OCI-LY7 (cell line): ENCODE data around the gene NOS3.

ENCODE experiments used
- EZH2phosphoT487 ChIP-seq: fragments of 200-600 bp; sonication (generic); IDR thresholded peaks from 2 replicates; pipeline ENCODE4 v1.6.1; 2018; ENCODE audit warnings: low read depth, borderline replicate concordance, mild to moderate bottlenecking, mixed run types, antibody characterized with exemption, low read length, moderate library complexity, mixed read lengths
- TF ChIP-seq, protein P1 (sequence below): fragments of 200-600 bp; sonication (generic); conservative IDR thresholded peaks from 2 replicates; pipeline ENCODE4 v1.5.1; 2014; ENCODE audit warnings: mild to moderate bottlenecking, antibody characterized with exemption, low read length, moderate library complexity, mixed read lengths

DNA sequence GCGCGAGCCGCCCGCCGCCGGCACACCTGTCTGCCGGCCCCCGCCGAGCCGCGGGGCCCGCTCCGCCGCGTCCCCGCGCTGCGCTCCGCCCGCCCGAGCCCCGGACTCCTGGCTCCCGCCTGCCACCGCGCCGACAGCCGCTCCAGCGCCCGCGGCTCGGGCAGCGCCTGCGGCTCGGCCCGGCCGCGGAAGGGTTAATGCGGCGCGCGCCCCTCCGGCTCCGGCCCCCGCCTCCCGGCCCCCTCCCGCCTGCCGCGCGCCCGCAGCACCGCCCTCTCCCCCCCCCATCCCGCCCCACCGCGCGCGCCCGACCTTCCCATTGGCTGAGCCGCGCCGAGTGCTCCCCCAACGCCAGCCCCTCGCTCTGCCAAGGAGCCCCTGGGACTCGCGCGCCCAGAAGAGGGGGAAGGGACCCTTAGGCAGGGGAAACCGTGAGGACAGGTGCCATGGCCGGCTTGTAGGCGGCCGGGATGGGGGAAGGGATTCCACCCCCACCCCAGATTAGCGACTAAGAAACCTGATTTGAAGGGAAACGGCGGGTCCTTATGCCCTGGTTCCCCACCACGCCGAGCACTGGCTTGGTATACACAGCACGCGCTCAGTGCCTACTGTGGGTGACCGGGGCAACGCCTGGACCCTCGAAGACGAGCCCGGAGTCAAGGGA is 12.6 kb upstream of the NOS3 start, which contains the start of gene KCNH2:
- TF ChIP-seq, protein P1, sequence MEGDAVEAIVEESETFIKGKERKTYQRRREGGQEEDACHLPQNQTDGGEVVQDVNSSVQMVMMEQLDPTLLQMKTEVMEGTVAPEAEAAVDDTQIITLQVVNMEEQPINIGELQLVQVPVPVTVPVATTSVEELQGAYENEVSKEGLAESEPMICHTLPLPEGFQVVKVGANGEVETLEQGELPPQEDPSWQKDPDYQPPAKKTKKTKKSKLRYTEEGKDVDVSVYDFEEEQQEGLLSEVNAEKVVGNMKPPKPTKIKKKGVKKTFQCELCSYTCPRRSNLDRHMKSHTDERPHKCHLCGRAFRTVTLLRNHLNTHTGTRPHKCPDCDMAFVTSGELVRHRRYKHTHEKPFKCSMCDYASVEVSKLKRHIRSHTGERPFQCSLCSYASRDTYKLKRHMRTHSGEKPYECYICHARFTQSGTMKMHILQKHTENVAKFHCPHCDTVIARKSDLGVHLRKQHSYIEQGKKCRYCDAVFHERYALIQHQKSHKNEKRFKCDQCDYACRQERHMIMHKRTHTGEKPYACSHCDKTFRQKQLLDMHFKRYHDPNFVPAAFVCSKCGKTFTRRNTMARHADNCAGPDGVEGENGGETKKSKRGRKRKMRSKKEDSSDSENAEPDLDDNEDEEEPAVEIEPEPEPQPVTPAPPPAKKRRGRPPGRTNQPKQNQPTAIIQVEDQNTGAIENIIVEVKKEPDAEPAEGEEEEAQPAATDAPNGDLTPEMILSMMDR, result no peak
- TF ChIP-seq EZH2phosphoT487, result no peak
